Fibroblast of villous mesenchyme (primary cell): ENCODE data around the gene BATF. TPM values are rescaled to one million over a fixed set of nuclear protein-coding genes. Genes with fewer than 3 reads are reported as not detected.

Experiments used
- DNase-seq: peaks from one replicate; pipeline ENCODE4 v3.0.0-alpha.2; 2010; ENCODE audit warnings: low read depth
- H3K4me3 ChIP-seq: 2 replicates; pipeline ENCODE4 v1.5.1; 2011; ENCODE audit warnings: low read depth, mild to moderate bottlenecking, low read length
- total RNA-seq: library from RNA; depleted of rRNA; stranded (reverse); fragments of >200 nt; gene quantifications from 2 replicates; pipeline ENCODE4 v1.2.3, GENCODE V29; 2012
- TF ChIP-seq, protein P1 (sequence below): IDR thresholded peaks from 2 replicates; pipeline ENCODE4 v1.5.1; 2012; ENCODE audit warnings: low read depth, mild to moderate bottlenecking, low read length; ENCODE audit not compliant: insufficient read depth

Gene BATF
- total RNA-seq, 1 donor: not detected

GRCh38 chr14:75559451-75560222 lies 37.4 kb downstream of the BATF start:
- DNase-seq: peak; percentile 81
- TF ChIP-seq, protein P1, sequence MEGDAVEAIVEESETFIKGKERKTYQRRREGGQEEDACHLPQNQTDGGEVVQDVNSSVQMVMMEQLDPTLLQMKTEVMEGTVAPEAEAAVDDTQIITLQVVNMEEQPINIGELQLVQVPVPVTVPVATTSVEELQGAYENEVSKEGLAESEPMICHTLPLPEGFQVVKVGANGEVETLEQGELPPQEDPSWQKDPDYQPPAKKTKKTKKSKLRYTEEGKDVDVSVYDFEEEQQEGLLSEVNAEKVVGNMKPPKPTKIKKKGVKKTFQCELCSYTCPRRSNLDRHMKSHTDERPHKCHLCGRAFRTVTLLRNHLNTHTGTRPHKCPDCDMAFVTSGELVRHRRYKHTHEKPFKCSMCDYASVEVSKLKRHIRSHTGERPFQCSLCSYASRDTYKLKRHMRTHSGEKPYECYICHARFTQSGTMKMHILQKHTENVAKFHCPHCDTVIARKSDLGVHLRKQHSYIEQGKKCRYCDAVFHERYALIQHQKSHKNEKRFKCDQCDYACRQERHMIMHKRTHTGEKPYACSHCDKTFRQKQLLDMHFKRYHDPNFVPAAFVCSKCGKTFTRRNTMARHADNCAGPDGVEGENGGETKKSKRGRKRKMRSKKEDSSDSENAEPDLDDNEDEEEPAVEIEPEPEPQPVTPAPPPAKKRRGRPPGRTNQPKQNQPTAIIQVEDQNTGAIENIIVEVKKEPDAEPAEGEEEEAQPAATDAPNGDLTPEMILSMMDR: no peak
- H3K4me3 ChIP-seq: no peak overlapping the region

- TF ChIP-seq, protein P1: peak; percentile 89
- H3K4me3 ChIP-seq: no peak overlapping the region
- peak; percentile 73 for DNase-seq
Observed at GRCh38 chr14:75561013-75561432, 38.8 kb downstream of the BATF start.

GRCh38 chr14:75562089-75562488 lies 39.8 kb downstream of the BATF start:
- no peak for DNase-seq
- no peak overlapping the region for H3K4me3 ChIP-seq
- TF ChIP-seq, protein P1: no peak

DNA sequence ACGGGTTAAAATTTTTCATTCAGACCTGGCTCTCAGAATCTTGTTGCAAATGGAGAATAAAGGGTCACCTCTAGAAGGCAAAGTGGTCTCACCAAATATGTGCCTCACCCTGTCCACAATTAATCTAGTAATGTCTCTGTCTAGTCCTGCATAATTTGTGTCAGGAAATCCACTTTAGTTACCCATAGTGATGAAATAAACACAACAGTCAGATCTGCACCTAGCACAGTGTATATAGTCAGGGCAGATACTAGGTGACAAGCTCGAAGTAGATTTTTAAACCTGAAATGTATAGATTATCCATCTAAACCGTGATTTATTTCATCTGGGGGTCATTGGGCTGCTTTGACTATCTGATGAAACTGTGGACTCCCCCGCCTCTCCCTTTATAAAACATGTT lies 40.2 kb downstream of the BATF start:
- TF ChIP-seq, protein P1: no peak
- DNase-seq: no peak
- no peak overlapping the region for H3K4me3 ChIP-seq

DNA sequence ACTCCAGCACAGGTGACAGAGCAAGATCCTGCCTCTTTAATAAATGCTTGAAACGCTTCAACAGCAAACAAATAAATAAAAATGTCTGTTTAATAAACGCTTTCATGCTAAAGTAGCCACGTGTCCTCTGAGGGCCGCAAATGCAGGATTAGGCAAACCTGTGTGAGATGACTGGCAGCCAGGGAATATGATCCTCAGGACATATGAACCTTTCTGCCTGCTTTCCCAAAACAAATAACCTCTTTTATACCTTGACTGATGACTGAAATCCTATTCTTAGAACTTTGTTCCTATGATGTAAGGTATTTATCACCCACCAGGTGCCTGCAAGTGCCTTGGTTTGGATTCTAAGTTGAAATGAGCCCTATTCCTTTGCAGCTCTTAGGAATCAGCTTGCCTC lies 41.7 kb downstream of the BATF start:
- TF ChIP-seq, protein P1: no peak
- H3K4me3 ChIP-seq: no peak overlapping the region
- no peak for DNase-seq

GRCh38 chr14:75565056-75565455 lies 42.8 kb downstream of the BATF start:
- H3K4me3 ChIP-seq: no peak overlapping the region
- TF ChIP-seq, protein P1: no peak
- DNase-seq: no peak

GRCh38 chr14:75566321-75566720 lies 44.1 kb downstream of the BATF start:
- H3K4me3 ChIP-seq: no peak overlapping the region
- TF ChIP-seq, protein P1: no peak
- no peak for DNase-seq
